GM13977 (cell line): ENCODE results near the gene ANKRD30A.
"Not testable (repeated sequence)": the region's sequence is repeated elsewhere in the genome, so short reads cannot be mapped to it uniquely, and the experiment has no call there.

ENCODE experiments used
- DNase-seq: peaks from one replicate; pipeline ENCODE4 v3.0.0; 2012; ENCODE audit warnings: low spot score
- CTCF ChIP-seq: IDR thresholded peaks from 2 replicates; pipeline ENCODE4 v1.5.1; 2012; ENCODE audit warnings: mild to moderate bottlenecking, control low read depth; ENCODE audit not compliant: insufficient read depth; ENCODE audit errors: extremely low read depth, missing control alignments
- in situ Hi-C: fragments of 300-500 bp; cut with MboI; formaldehyde crosslinking; loops from one replicate; pipeline ENCODE4 v1.12.0; 2022; ENCODE audit warnings: low sequenced_read_pairs, low pct_unique_long_range_greater_than_20kb, mixed read lengths, inconsistent platforms; ENCODE audit not compliant: unreplicated experiment

Gene ANKRD30A

GRCh38 chr10:37125921-37126320 lies 523 bp downstream of the ANKRD30A start:
- no peak for TF ChIP-seq CTCF
- in situ Hi-C loops = no loop called here
- DNase-seq = no peak

GRCh38 chr10:37146443-37146842 lies 21.0 kb downstream of the ANKRD30A start:
- no peak for TF ChIP-seq CTCF
- in situ Hi-C loops = no loop called here
- DNase-seq = no peak

- DNase-seq, in situ Hi-C loops: not testable (repeated sequence)
These were observed 37.0 kb downstream of the ANKRD30A start for GRCh38 chr10:37162430-37162829.

GRCh38 chr10:37171945-37172344 lies 46.5 kb downstream of the ANKRD30A start:
- in situ Hi-C loops = not testable (repeated sequence)

GRCh38 chr10:37178296-37178695 lies 52.9 kb downstream of the ANKRD30A start:
- in situ Hi-C loops, DNase-seq: not testable (repeated sequence)

More at GRCh38 chr10:37171945-37172344, 46.5 kb downstream of the ANKRD30A start:
- not testable (repeated sequence) for DNase-seq

- in situ Hi-C loops, DNase-seq: not testable (repeated sequence)
These were observed 57.3 kb downstream of the ANKRD30A start for GRCh38 chr10:37182719-37183118.

- in situ Hi-C loops = no loop called here
- TF ChIP-seq CTCF = no peak
- DNase-seq = no peak
These were observed 80.7 kb downstream of the ANKRD30A start for GRCh38 chr10:37206132-37206531.

- DNase-seq = no peak
- in situ Hi-C loops = no loop called here
- no peak for TF ChIP-seq CTCF
These were observed 95.5 kb downstream of the ANKRD30A start for GRCh38 chr10:37220866-37221265.

- in situ Hi-C loops = no loop called here
- no peak for DNase-seq
- no peak for TF ChIP-seq CTCF
These were observed 96.6 kb downstream of the ANKRD30A start for GRCh38 chr10:37222046-37222445.
